ENCODE data around the gene UQCC2.

Gene UQCC2

DNA sequence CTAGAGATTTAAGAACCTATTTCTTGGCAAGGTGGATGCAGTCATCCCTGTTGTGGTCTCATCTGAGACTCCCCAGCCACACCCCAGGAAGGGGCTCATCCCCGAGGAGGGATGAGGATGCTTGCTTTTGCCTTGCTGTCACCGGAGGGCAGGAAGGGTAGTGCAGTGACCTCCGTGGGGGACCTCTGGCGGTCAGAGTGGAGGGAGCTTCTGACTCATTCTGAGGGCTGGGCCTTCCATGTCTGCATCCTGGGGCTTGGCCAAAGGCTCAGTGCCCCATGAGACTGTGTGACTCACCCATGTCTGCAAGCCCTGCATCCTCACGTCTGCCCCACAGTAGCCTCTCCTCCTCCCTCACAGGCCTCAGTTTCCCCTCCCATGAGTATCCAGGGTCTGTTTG is 38.7 kb downstream of the UQCC2 start (continued):
- TF ChIP-seq BACH2 (CRISPR knock-in tag; IDR thresholded peaks at IDR 0.05; ENCODE audit: borderline replicate concordance), result no peak
- TF ChIP-seq, protein P1, sequence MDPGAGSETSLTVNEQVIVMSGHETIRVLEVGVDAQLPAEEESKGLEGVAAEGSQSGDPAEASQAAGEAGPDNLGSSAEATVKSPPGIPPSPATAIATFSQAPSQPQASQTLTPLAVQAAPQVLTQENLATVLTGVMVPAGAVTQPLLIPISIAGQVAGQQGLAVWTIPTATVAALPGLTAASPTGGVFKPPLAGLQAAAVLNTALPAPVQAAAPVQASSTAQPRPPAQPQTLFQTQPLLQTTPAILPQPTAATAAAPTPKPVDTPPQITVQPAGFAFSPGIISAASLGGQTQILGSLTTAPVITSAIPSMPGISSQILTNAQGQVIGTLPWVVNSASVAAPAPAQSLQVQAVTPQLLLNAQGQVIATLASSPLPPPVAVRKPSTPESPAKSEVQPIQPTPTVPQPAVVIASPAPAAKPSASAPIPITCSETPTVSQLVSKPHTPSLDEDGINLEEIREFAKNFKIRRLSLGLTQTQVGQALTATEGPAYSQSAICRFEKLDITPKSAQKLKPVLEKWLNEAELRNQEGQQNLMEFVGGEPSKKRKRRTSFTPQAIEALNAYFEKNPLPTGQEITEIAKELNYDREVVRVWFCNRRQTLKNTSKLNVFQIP (CRISPR knock-in tag; IDR thresholded peaks at IDR 0.05; ENCODE audit: borderline replicate concordance, low read depth), result no peak

DNA sequence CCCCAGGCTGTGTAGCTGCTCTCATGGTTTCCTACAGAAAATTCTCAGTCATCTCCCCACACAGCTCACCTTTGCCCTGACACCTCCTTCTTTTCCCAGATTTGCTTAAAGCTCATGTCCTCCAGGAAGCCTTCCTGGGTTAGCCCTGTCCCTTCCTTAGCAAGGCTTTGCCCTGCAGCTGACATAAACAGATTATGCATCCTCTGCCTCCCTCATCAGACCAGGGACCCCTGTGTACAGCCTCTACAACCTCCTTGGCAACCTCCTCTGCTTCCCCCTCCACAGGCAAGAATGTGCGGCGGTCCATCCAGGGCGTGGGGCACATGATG is 39.8 kb downstream of the UQCC2 start:
- no peak for ATAC-seq
- TF ChIP-seq, protein P2, sequence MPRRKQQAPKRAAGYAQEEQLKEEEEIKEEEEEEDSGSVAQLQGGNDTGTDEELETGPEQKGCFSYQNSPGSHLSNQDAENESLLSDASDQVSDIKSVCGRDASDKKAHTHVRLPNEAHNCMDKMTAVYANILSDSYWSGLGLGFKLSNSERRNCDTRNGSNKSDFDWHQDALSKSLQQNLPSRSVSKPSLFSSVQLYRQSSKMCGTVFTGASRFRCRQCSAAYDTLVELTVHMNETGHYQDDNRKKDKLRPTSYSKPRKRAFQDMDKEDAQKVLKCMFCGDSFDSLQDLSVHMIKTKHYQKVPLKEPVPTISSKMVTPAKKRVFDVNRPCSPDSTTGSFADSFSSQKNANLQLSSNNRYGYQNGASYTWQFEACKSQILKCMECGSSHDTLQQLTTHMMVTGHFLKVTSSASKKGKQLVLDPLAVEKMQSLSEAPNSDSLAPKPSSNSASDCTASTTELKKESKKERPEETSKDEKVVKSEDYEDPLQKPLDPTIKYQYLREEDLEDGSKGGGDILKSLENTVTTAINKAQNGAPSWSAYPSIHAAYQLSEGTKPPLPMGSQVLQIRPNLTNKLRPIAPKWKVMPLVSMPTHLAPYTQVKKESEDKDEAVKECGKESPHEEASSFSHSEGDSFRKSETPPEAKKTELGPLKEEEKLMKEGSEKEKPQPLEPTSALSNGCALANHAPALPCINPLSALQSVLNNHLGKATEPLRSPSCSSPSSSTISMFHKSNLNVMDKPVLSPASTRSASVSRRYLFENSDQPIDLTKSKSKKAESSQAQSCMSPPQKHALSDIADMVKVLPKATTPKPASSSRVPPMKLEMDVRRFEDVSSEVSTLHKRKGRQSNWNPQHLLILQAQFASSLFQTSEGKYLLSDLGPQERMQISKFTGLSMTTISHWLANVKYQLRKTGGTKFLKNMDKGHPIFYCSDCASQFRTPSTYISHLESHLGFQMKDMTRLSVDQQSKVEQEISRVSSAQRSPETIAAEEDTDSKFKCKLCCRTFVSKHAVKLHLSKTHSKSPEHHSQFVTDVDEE (CRISPR knock-in tag; IDR thresholded peaks at IDR 0.05), result no peak
- TF ChIP-seq RARB (CRISPR knock-in tag; IDR thresholded peaks at IDR 0.05) (no peak), OSR1 (CRISPR knock-in tag; IDR thresholded peaks at IDR 0.05) (no peak), ZFP3 (CRISPR knock-in tag; IDR thresholded peaks at IDR 0.05) (no peak), CSDC2 (CRISPR knock-in tag; IDR thresholded peaks at IDR 0.05) (no peak), ARNTL (CRISPR knock-in tag; IDR thresholded peaks at IDR 0.05; ENCODE audit: borderline replicate concordance, low read depth) (no peak), PPARA (CRISPR knock-in tag; IDR thresholded peaks at IDR 0.05; ENCODE audit: borderline replicate concordance) (no peak), TCF4 (CRISPR knock-in tag; IDR thresholded peaks at IDR 0.05; ENCODE audit: borderline replicate concordance) (no peak), GLIS3 (CRISPR knock-in tag; IDR thresholded peaks at IDR 0.05) (no peak), ZNF70 (CRISPR knock-in tag; IDR thresholded peaks at IDR 0.05) (no peak)
- TF ChIP-seq, protein P1 (CRISPR knock-in tag; IDR thresholded peaks at IDR 0.05; ENCODE audit: borderline replicate concordance, low read depth), result no peak

DNA sequence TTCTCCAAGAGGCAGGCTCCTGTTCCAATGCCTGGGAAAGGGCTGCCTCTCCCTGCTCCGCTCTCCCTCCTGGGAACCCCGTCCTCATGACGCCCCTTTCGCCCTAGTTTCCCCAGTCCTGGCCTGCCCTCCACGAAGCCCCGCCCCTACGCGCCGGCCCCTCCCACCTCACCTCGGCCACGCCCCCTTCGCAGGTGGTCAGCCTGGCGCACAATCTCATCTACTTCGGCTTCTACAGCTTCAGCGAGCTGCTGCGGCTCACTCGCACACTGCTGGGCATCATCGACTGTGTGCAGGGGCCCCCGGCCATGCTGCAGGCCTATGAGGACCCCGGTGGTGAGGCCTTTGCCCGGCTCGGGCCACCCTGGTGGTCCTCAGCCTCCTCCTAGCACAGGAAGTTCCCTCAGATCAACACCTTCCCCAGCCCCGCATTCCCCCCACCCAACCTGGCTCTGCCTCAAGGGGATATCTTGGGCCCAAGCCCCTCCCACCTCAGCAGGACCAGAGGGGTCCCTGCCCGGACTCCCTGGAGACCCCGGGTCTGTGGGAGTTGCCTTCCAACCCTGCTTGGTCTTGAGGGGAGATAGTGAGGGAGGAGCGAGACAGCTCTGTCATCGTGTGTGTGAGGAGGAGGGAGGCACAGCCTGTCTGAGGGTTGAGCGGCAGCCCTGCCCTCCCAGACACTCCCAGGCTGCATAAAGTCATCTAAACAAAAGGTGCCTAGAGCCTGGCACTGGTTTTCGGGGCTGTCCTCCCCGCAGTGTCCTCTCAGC is 40.3 kb downstream of the UQCC2 start:
- TF ChIP-seq OSR1 (CRISPR knock-in tag; IDR thresholded peaks at IDR 0.05) (no peak), ZFP3 (CRISPR knock-in tag; IDR thresholded peaks at IDR 0.05) (no peak), ISL1 (CRISPR knock-in tag; IDR thresholded peaks at IDR 0.05) (no peak), ESRRG (CRISPR knock-in tag; IDR thresholded peaks at IDR 0.05) (no peak), BACH2 (CRISPR knock-in tag; IDR thresholded peaks at IDR 0.05; ENCODE audit: borderline replicate concordance) (no peak), TOX (CRISPR knock-in tag; IDR thresholded peaks at IDR 0.05; ENCODE audit: borderline replicate concordance) (no peak), RARB (CRISPR knock-in tag; IDR thresholded peaks at IDR 0.05) (no peak), ZNF70 (CRISPR knock-in tag; IDR thresholded peaks at IDR 0.05) (no peak), ZNF8 (CRISPR knock-in tag; IDR thresholded peaks at IDR 0.05) (no peak), ZC3H10 (CRISPR knock-in tag; IDR thresholded peaks at IDR 0.05) (no peak), ZFP30 (CRISPR knock-in tag; IDR thresholded peaks at IDR 0.05) (no peak)
- TF ChIP-seq, protein P3, sequence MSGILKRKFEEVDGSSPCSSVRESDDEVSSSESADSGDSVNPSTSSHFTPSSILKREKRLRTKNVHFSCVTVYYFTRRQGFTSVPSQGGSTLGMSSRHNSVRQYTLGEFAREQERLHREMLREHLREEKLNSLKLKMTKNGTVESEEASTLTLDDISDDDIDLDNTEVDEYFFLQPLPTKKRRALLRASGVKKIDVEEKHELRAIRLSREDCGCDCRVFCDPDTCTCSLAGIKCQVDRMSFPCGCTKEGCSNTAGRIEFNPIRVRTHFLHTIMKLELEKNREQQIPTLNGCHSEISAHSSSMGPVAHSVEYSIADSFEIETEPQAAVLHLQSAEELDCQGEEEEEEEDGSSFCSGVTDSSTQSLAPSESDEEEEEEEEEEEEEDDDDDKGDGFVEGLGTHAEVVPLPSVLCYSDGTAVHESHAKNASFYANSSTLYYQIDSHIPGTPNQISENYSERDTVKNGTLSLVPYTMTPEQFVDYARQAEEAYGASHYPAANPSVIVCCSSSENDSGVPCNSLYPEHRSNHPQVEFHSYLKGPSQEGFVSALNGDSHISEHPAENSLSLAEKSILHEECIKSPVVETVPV (CRISPR knock-in tag; IDR thresholded peaks at IDR 0.05), result no peak
- ATAC-seq, result no peak

DNA sequence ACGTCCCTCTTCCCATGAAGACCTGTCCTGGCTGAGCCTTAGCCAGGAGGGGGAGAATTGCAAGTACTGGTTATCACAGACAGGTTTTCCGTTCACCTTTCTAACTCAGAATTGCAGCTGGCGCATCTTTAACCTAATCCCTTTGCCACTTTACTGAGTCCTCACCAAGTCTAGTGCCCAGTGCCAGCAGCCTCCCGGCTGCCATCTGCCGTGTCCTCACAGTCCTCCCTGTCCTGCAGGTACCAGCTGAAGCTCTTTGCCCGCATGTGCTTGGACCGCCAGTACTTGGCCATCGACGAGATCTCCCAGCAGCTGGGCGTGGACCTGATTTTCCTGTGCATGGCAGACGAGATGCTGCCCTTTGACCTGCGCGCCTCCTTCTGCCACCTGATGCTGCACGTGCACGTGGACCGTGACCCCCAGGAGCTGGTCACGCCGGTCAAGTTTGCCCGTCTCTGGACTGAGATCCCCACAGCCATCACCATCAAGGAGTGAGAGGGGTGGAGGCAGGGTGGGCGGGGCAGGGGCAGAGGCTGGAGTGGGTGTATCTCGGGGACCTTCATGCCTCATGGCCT is 41.3 kb downstream of the UQCC2 start:
- ATAC-seq, result no peak
- TF ChIP-seq TCF4 (CRISPR knock-in tag; IDR thresholded peaks at IDR 0.05; ENCODE audit: borderline replicate concordance), result no peak
- no peak for TF ChIP-seq ESRRG (CRISPR knock-in tag; IDR thresholded peaks at IDR 0.05)
- TF ChIP-seq, protein P1 (CRISPR knock-in tag; IDR thresholded peaks at IDR 0.05; ENCODE audit: borderline replicate concordance, low read depth), result no peak
- TF ChIP-seq, protein P4, sequence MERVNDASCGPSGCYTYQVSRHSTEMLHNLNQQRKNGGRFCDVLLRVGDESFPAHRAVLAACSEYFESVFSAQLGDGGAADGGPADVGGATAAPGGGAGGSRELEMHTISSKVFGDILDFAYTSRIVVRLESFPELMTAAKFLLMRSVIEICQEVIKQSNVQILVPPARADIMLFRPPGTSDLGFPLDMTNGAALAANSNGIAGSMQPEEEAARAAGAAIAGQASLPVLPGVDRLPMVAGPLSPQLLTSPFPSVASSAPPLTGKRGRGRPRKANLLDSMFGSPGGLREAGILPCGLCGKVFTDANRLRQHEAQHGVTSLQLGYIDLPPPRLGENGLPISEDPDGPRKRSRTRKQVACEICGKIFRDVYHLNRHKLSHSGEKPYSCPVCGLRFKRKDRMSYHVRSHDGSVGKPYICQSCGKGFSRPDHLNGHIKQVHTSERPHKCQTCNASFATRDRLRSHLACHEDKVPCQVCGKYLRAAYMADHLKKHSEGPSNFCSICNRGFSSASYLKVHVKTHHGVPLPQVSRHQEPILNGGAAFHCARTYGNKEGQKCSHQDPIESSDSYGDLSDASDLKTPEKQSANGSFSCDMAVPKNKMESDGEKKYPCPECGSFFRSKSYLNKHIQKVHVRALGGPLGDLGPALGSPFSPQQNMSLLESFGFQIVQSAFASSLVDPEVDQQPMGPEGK (CRISPR knock-in tag; IDR thresholded peaks at IDR 0.05; ENCODE audit: borderline replicate concordance), result no peak
- no peak for TF ChIP-seq ZC3H10 (CRISPR knock-in tag; IDR thresholded peaks at IDR 0.05)
- TF ChIP-seq RARB (CRISPR knock-in tag; IDR thresholded peaks at IDR 0.05), result no peak
- TF ChIP-seq OSR1 (CRISPR knock-in tag; IDR thresholded peaks at IDR 0.05), result no peak
- TF ChIP-seq ZFP30 (CRISPR knock-in tag; IDR thresholded peaks at IDR 0.05), result no peak
- TF ChIP-seq ISL1 (CRISPR knock-in tag; IDR thresholded peaks at IDR 0.05), result no peak
- TF ChIP-seq ARNTL (CRISPR knock-in tag; IDR thresholded peaks at IDR 0.05; ENCODE audit: borderline replicate concordance, low read depth), result no peak
- TF ChIP-seq, protein P3 (CRISPR knock-in tag; IDR thresholded peaks at IDR 0.05), result no peak
